ENCODE data around the gene CYB561D1.
A peak's percentile ranks its signal among the peaks of the same experiment; 100 is the strongest.

The CYB561D1 gene

DNA sequence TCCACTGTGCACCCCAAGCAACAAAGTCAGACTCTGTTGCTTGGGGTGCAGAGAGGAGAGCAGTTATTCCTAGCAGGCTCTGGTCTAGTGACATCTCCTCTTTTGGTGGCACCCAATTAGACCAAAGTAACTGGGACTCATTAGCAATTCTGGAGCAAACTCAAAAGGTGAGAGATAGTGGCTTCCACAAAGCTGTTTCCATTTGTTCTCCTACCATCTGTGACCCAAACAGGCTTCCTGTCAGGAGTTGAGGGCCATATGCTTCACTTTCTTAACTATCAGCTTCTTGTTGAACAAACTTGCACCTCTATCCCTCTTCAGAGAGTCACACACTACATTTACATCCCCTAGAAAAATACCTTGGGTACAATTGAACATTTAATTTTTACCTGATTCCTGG lies 11.7 kb upstream of the CYB561D1 start:
- Histone ChIP-seq H3K9me2 (ENCODE audit: low read depth, low read length) (no peaks in the 10 kb centered on the region), H2AFZ (ENCODE audit: low read length) (no peak overlapping the region), H3K36me3 (ENCODE audit: insufficient read depth, low read length) (no peaks in the 10 kb centered on the region), H3K9me3 (ENCODE audit: low read length) (no peaks in the 10 kb centered on the region), H3K79me2 (ENCODE audit: insufficient read depth, low read length) (no peaks in the 10 kb centered on the region), H3K27me3 (ENCODE audit: insufficient read depth, low read length) (no peaks in the 10 kb centered on the region; the same call in 1 of the 2 replicates), H3F3A (ENCODE audit: insufficient read depth, low read length) (peaks cover 5% of the 10 kb centered on the region; the same call in 1 of the 2 replicates), H3K4me1 (ENCODE audit: insufficient read depth, low read length, severe bottlenecking) (peaks cover 23% of the 10 kb centered on the region), H4K20me1 (ENCODE audit: insufficient read depth, low read length) (no peaks in the 10 kb centered on the region), H3K4me3 (ENCODE audit: low read depth, low read length, poor library complexity, severe bottlenecking) (no peak overlapping the region), H3K4me2 (ENCODE audit: low read length) (no peak overlapping the region), H3K9ac (ENCODE audit: low read length) (no peak overlapping the region), H3K27ac (ENCODE audit: low read depth, low read length, poor library complexity, severe bottlenecking) (no peak overlapping the region)
- TF ChIP-seq, protein P1, sequence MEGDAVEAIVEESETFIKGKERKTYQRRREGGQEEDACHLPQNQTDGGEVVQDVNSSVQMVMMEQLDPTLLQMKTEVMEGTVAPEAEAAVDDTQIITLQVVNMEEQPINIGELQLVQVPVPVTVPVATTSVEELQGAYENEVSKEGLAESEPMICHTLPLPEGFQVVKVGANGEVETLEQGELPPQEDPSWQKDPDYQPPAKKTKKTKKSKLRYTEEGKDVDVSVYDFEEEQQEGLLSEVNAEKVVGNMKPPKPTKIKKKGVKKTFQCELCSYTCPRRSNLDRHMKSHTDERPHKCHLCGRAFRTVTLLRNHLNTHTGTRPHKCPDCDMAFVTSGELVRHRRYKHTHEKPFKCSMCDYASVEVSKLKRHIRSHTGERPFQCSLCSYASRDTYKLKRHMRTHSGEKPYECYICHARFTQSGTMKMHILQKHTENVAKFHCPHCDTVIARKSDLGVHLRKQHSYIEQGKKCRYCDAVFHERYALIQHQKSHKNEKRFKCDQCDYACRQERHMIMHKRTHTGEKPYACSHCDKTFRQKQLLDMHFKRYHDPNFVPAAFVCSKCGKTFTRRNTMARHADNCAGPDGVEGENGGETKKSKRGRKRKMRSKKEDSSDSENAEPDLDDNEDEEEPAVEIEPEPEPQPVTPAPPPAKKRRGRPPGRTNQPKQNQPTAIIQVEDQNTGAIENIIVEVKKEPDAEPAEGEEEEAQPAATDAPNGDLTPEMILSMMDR (IDR thresholded peaks at IDR 0.05; ENCODE audit: low read length): no peak
- TF ChIP-seq EZH2 (IDR thresholded peaks at IDR 0.05; ENCODE audit: borderline replicate concordance, low read length): no peak

DNA sequence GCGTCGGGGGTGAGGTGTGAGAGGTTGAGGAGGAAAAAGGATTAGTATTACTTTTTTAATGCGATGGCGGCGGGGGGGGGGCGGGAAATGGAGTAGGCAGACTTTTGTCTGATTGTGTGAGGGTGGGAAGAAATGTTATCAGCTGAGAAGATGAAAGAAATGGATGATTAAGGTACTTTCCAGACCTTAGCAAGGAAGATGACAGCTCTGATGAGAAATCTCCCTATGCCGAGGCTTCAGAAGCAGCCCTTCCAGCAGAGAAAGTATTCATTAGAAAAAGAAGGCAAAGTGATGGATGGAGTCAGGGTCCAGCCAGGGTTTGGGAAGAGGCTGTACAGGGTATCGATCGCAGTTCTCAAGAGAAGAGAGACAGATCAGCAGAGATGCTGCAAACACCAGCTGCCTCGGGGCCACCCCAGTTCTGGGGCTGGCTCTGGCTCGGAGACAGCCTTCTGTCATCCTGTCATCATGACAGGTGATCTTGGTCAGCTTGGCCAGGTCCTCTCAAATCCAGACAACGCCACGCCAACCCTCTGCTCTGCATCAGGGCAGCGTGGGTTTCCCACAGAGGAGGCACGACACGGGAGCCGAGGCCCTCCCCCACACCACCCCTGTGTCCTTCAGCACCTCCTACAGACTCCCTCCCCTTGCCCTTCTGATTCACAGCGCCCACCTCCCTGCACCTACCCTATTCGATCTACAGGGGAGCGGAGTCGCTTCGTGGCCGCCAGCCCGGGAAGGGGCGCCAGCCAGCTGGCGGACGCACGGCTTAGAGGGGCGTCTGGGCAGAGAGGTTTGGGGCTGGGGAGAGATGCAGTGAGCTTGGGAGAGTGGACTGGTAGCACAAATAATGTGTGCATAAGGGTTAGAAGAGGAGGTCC lies 10.9 kb upstream of the CYB561D1 start:
- Histone ChIP-seq H3K9ac (ENCODE audit: low read length) (peak overlapping the region; percentile 64; the same call in 1 of the 2 replicates), H3K9me2 (ENCODE audit: low read depth, low read length) (no peaks in the 10 kb centered on the region), H3K27me3 (ENCODE audit: insufficient read depth, low read length) (no peaks in the 10 kb centered on the region; the same call in 1 of the 2 replicates), H3K9me3 (ENCODE audit: low read length) (no peaks in the 10 kb centered on the region), H3K4me3 (ENCODE audit: low read depth, low read length, poor library complexity, severe bottlenecking) (peak overlapping the region; percentile 70), H3K79me2 (ENCODE audit: insufficient read depth, low read length) (no peaks in the 10 kb centered on the region), H2AFZ (ENCODE audit: low read length) (peak overlapping the region; percentile 98; the same call in 1 of the 2 replicates), H3K4me2 (ENCODE audit: low read length) (peak overlapping the region; percentile 99), H3K4me1 (ENCODE audit: insufficient read depth, low read length, severe bottlenecking) (peaks cover 23% of the 10 kb centered on the region), H3K27ac (ENCODE audit: low read depth, low read length, poor library complexity, severe bottlenecking) (no peak overlapping the region), H4K20me1 (ENCODE audit: insufficient read depth, low read length) (no peaks in the 10 kb centered on the region), H3K36me3 (ENCODE audit: insufficient read depth, low read length) (no peaks in the 10 kb centered on the region), H3F3A (ENCODE audit: insufficient read depth, low read length) (peaks cover 5% of the 10 kb centered on the region; the same call in 1 of the 2 replicates)
- TF ChIP-seq EZH2 (IDR thresholded peaks at IDR 0.05; ENCODE audit: borderline replicate concordance, low read length): no peak
- TF ChIP-seq, protein P1 (IDR thresholded peaks at IDR 0.05; ENCODE audit: low read length): peak; percentile 32; the same call in 1 of the 2 replicates

DNA sequence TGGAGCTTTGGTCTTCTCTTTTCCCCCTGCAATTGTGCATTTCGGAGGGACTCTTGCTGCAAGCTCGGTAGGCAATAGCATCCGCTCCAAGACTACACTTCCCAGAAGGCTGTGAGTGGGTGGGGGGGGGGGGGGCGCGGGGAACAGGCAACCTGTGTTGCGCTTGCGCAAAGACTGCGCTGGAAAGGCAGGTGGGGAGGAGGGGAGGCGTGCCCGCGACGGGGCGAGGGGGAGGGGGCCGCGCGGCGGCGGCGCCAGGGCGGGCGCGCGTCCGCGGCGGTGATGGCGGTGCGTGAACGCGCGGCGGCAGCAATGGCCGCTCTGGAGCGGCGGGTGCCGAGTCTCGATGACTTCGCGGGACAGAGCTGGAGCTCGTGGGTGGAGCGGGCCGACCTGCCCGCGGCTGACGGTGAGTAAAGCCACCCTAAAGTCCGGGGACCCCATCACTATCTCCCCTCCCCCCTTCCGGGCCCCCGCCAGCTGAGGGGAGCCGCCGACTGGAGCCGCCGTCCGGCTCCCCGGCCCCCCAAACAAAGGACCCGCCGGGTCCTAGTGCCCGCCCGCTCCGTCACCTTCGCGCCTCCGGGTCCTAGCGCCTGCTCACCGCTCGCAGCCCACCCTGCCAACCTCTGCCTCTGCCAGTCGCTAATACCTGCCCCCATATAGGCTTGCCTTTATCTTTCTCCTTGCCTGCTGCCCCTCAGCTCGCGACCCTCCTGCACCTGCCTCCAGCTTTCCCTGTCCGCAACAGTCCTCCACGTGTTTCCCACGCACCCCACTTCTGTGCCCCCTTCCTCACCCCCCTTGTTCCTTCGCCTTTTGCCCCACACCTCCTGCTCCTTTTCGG lies 10.0 kb upstream of the CYB561D1 start, which contains the start of gene ATXN7L2:
ATXN7L2 (plus strand) TSS at position 234 of the 847 bp plus-strand sequence; CDS start at position 283, 49 bp downstream.
- Histone ChIP-seq H3K36me3 (ENCODE audit: insufficient read depth, low read length) (no peaks in the 10 kb centered on the region), H3K9me2 (ENCODE audit: low read depth, low read length) (no peaks in the 10 kb centered on the region), H4K20me1 (ENCODE audit: insufficient read depth, low read length) (no peaks in the 10 kb centered on the region), H3K4me3 (ENCODE audit: low read depth, low read length, poor library complexity, severe bottlenecking) (peak within 1 kb of the TSS; percentile 86), H3K4me2 (ENCODE audit: low read length) (peak within 1 kb of the TSS; percentile 99), H3K27me3 (ENCODE audit: insufficient read depth, low read length) (no peaks in the 10 kb centered on the region; the same call in 1 of the 2 replicates), H3K79me2 (ENCODE audit: insufficient read depth, low read length) (no peaks in the 10 kb centered on the region), H3K4me1 (ENCODE audit: insufficient read depth, low read length, severe bottlenecking) (peaks cover 23% of the 10 kb centered on the region), H3K27ac (ENCODE audit: low read depth, low read length, poor library complexity, severe bottlenecking) (peak within 1 kb of the TSS; percentile 29), H3F3A (ENCODE audit: insufficient read depth, low read length) (peaks cover 5% of the 10 kb centered on the region; the same call in 1 of the 2 replicates), H3K9ac (ENCODE audit: low read length) (peak within 1 kb of the TSS; percentile 84), H2AFZ (ENCODE audit: low read length) (peak within 1 kb of the TSS; percentile 98; the same call in 1 of the 2 replicates), H3K9me3 (ENCODE audit: low read length) (no peaks in the 10 kb centered on the region)
- TF ChIP-seq EZH2 (IDR thresholded peaks at IDR 0.05; ENCODE audit: borderline replicate concordance, low read length): no peak
- TF ChIP-seq, protein P1 (IDR thresholded peaks at IDR 0.05; ENCODE audit: low read length): no peak
